SK-N-MC (cell line): Measurements from ENCODE around the gene LHFPL6.

ENCODE experiments used
- EZH2 ChIP-seq: fragments of 200-600 bp; sonication (generic); IDR thresholded peaks from one replicate; pipeline ENCODE4 v1.6.1; 2017; ENCODE audit warnings: antibody characterized with exemption
- FOXP2 ChIP-seq: optimal IDR thresholded peaks from 2 replicates; pipeline ENCODE3; 2011; ENCODE audit warnings: mild to moderate bottlenecking, moderate library complexity; ENCODE audit not compliant: insufficient read depth; ENCODE audit errors: extremely low read length, control extremely low read depth
- POLR2AphosphoS5 ChIP-seq: IDR thresholded peaks from 2 replicates; pipeline ENCODE4 v1.6.1; 2012; ENCODE audit warnings: mild to moderate bottlenecking, low read depth, low read length, borderline replicate concordance

- TF ChIP-seq POLR2AphosphoS5 (no peak), EZH2 (no peak), FOXP2 (no peak)
Observed at GRCh38 chr13:39296193-39296592, 306.8 kb downstream of the LHFPL6 start.
